Right forelimb (tissue), 1 donor: ENCODE data around the gene BLM.
"Not testable (repeated sequence)": the region's sequence is repeated elsewhere in the genome, so short reads cannot be mapped to it uniquely, and the experiment has no call there.

Experiments
- DNase-seq: peaks from one replicate; pipeline ENCODE4 v3.0.0-alpha.2; 2018

BLM gene

GRCh38 chr15:90716976-90717821 is at the start of gene BLM:
Gene BLM (plus strand): TSS chr15:90717346. CDS start chr15:90747393, 30,047 bp downstream.
- DNase-seq, result peak; percentile 98

- DNase-seq, result not testable (repeated sequence)
These were observed 49.3 kb upstream of the BLM start for GRCh38 chr15:90667755-90668345.

GRCh38 chr15:90670631-90671030 is 46.5 kb upstream of the BLM start:
- not testable (repeated sequence) for DNase-seq

- DNase-seq, result no peak
These were observed 45.9 kb upstream of the BLM start for GRCh38 chr15:90671216-90671615.

- not testable (repeated sequence) for DNase-seq
These were observed 43.8 kb upstream of the BLM start for GRCh38 chr15:90673357-90673756.

- DNase-seq, result no peak
These were observed 42.7 kb upstream of the BLM start for GRCh38 chr15:90674476-90674875.

GRCh38 chr15:90675464-90675863 is 41.7 kb upstream of the BLM start:
- DNase-seq, result no peak

- no peak for DNase-seq
These were observed 39.0 kb upstream of the BLM start for GRCh38 chr15:90677807-90678790.

- DNase-seq, result no peak
These were observed 37.2 kb upstream of the BLM start for GRCh38 chr15:90679959-90680358.

GRCh38 chr15:90680371-90680935 is 36.7 kb upstream of the BLM start:
- DNase-seq, result no peak

GRCh38 chr15:90681056-90681455 is 36.1 kb upstream of the BLM start:
- no peak for DNase-seq

GRCh38 chr15:90681480-90681879 is 35.7 kb upstream of the BLM start:
- DNase-seq, result no peak

GRCh38 chr15:90683371-90683770 is 33.8 kb upstream of the BLM start:
- no peak for DNase-seq

GRCh38 chr15:90683876-90684275 is 33.3 kb upstream of the BLM start:
- DNase-seq, result no peak

- no peak for DNase-seq
These were observed 32.9 kb upstream of the BLM start for GRCh38 chr15:90684281-90684680.

- no peak for DNase-seq
These were observed 31.3 kb upstream of the BLM start for GRCh38 chr15:90685591-90686434.

GRCh38 chr15:90686435-90687218 is 30.5 kb upstream of the BLM start:
- no peak for DNase-seq

- DNase-seq, result not testable (repeated sequence)
These were observed 27.7 kb upstream of the BLM start for GRCh38 chr15:90689326-90689961.

- no peak for DNase-seq
These were observed 26.6 kb upstream of the BLM start for GRCh38 chr15:90690585-90690984.

- no peak for DNase-seq
These were observed 25.8 kb upstream of the BLM start for GRCh38 chr15:90691369-90691768.
